ENCODE data around the gene ADGRB2.

DNA sequence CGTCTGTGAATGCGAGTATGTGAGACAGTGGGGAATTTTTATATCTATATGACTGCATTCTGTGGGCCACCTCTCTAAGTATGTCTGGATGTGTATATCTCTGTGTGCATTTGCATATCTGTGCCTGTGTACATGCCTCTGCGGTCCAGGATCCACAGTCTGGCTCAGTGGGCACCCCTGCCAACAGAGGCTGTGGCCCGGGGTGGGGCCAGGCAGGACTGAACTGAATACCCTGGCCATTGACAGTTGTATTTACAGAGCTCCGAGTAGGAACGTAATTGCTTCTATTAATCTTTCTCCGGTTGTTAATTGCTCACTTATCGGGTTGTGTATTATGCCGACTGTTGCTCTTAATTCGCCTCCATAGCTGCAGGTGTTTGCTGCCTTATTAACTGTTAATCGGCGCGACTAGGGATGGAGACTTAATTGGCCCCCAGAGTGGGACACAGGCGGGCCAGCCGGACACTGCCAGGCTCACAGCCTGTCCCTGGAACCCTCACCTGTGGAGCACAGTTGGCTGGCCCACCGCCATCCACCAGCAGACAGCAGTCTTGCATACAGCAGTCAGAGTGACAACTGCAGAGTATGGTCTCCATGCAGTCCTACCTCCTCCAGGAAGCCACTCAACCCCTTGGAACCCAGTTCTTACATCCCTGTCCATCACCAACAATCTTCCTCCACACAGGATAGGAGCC is 22.4 kb upstream of the ADGRB2 start:
- TF ChIP-seq, protein P1, sequence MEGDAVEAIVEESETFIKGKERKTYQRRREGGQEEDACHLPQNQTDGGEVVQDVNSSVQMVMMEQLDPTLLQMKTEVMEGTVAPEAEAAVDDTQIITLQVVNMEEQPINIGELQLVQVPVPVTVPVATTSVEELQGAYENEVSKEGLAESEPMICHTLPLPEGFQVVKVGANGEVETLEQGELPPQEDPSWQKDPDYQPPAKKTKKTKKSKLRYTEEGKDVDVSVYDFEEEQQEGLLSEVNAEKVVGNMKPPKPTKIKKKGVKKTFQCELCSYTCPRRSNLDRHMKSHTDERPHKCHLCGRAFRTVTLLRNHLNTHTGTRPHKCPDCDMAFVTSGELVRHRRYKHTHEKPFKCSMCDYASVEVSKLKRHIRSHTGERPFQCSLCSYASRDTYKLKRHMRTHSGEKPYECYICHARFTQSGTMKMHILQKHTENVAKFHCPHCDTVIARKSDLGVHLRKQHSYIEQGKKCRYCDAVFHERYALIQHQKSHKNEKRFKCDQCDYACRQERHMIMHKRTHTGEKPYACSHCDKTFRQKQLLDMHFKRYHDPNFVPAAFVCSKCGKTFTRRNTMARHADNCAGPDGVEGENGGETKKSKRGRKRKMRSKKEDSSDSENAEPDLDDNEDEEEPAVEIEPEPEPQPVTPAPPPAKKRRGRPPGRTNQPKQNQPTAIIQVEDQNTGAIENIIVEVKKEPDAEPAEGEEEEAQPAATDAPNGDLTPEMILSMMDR (IDR thresholded peaks at IDR 0.05), result no peak
- TF ChIP-seq POLR2AphosphoS5 (IDR thresholded peaks at IDR 0.05; ENCODE audit: low read depth, low read length), result no peak
